ENCODE data around the gene ATP12A. TPM values are rescaled to one million over a fixed set of nuclear protein-coding genes. Genes with fewer than 3 reads are reported as not detected.

Gene ATP12A
- total and polyA plus RNA-seq, 2 of the 8 experiments (the other 6 are each of a cell fraction or from before 2014, with no cell fraction given): 0.80 to 1.3 TPM

DNA sequence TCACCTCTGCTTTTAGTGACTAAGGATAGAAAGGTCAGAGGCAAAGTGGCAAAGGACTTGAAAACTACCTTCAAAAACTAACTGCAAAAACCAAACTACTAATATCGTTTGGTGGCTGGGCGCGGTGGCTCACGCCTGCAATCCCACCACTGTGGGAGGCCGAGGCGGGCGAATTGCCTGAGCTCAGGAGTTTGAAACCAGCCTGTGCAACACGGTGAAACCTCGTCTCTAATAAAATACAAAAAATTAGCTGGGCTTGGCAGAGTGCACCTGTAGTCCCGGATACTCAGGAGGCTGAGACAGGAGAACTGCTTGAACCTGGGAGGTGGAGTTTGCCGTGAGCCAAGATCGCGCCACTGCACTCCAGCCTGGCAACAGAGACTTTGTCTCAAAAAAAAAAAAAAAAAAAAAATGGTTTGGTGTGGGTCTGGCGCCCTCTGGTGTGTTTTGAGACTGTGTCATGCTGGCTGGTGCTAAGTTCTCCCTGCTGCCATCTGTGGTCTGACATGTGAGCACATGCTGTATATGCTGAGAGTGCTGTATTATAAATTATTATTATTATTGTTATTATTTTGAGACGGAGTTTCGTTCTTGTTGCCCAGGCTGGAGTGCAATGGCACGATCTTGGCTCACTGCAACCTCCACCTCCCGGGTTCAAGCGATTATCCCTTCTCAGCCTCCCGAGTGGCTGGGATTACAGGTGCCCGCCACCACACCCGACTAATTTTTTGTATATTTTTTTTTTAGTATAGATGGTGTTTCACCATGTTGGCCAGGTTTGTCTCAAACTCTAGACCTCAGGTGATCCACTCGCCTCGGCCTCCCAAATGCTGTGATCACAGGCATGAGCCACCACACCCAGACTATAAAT is 47.8 kb downstream of the ATP12A start:
- H2BK15ac ChIP-seq (ENCODE audit: low read length): no peak overlapping the region
- H3K9me3 ChIP-seq (ENCODE audit: insufficient read depth in 2 of 2, low read depth in 1 of 2, low read length in 1 of 2): no peaks in the 10 kb centered on the region
- H3K36me3 ChIP-seq (ENCODE audit: control insufficient read depth in 2 of 4, insufficient read depth in 4 of 4, low read length in 3 of 4): no peaks in the 10 kb centered on the region
- TF ChIP-seq, protein P1, sequence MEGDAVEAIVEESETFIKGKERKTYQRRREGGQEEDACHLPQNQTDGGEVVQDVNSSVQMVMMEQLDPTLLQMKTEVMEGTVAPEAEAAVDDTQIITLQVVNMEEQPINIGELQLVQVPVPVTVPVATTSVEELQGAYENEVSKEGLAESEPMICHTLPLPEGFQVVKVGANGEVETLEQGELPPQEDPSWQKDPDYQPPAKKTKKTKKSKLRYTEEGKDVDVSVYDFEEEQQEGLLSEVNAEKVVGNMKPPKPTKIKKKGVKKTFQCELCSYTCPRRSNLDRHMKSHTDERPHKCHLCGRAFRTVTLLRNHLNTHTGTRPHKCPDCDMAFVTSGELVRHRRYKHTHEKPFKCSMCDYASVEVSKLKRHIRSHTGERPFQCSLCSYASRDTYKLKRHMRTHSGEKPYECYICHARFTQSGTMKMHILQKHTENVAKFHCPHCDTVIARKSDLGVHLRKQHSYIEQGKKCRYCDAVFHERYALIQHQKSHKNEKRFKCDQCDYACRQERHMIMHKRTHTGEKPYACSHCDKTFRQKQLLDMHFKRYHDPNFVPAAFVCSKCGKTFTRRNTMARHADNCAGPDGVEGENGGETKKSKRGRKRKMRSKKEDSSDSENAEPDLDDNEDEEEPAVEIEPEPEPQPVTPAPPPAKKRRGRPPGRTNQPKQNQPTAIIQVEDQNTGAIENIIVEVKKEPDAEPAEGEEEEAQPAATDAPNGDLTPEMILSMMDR (IDR thresholded peaks at IDR 0.05; ENCODE audit: control extremely low read depth in 1 of 3, insufficient read depth in 1 of 3, low read depth in 1 of 3, low read length in 3 of 3): peak; percentile 78 to 99 (median 78)
- TF ChIP-seq, protein P2, sequence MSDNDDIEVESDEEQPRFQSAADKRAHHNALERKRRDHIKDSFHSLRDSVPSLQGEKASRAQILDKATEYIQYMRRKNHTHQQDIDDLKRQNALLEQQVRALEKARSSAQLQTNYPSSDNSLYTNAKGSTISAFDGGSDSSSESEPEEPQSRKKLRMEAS (IDR thresholded peaks at IDR 0.05): peak; percentile 74
- TF ChIP-seq CREB1 (IDR thresholded peaks at IDR 0.05): no peak
- peak; percentile 90 to 91 for TF ChIP-seq RAD21 (IDR thresholded peaks at IDR 0.05 in 1 of 2, conservative IDR thresholded peaks at IDR 0.05 in 1 of 2; ENCODE audit: low read depth in 2 of 2, low read length in 2 of 2)
- TF ChIP-seq TAF7 (optimal IDR thresholded peaks at IDR 0.05; ENCODE audit: borderline replicate concordance, low read depth, low read length): no peak
- TF ChIP-seq FOSL1 (IDR thresholded peaks at IDR 0.05; ENCODE audit: insufficient read depth, low read depth, low read length): no peak
- TF ChIP-seq POU5F1 (IDR thresholded peaks at IDR 0.05; ENCODE audit: low read depth, low read length): no peak
- TF ChIP-seq, protein P3, sequence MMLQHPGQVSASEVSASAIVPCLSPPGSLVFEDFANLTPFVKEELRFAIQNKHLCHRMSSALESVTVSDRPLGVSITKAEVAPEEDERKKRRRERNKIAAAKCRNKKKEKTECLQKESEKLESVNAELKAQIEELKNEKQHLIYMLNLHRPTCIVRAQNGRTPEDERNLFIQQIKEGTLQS (IDR thresholded peaks at IDR 0.05; ENCODE audit: insufficient read depth, low read depth, low read length): peak; percentile 32; the same call in 1 of the 2 replicates
- no peaks in the 10 kb centered on the region for H3K27me3 ChIP-seq (replicated peaks in 1 of 4; ENCODE audit: control insufficient read depth in 3 of 4, extremely low read depth in 1 of 4, insufficient read depth in 3 of 4, low read length in 3 of 4)
- H3K4me2 ChIP-seq (ENCODE audit: insufficient read depth in 1 of 2, low read depth in 2 of 2, low read length in 2 of 2): no peak overlapping the region
- H3K9ac ChIP-seq (replicated peaks in 1 of 4; ENCODE audit: extremely low read depth in 1 of 4, low read depth in 3 of 4, low read length in 3 of 4): no peak overlapping the region
- no peak overlapping the region for H2BK12ac ChIP-seq (ENCODE audit: low read depth, low read length)
- no peaks in the 10 kb centered on the region for H4K20me1 ChIP-seq (replicated peaks in 1 of 2; ENCODE audit: control insufficient read depth in 1 of 2, insufficient read depth in 2 of 2, low read length in 2 of 2)
- H3K23me2 ChIP-seq (ENCODE audit: low read depth, low read length): no peaks in the 10 kb centered on the region
- no peak overlapping the region for H2AK5ac ChIP-seq (ENCODE audit: low read depth, low read length)
- no peaks in the 10 kb centered on the region for H3K79me2 ChIP-seq (ENCODE audit: control insufficient read depth in 1 of 2, insufficient read depth in 2 of 2, low read length in 2 of 2)
- no peak overlapping the region for H2BK120ac ChIP-seq (replicated peaks; ENCODE audit: low read depth, low read length)
- H2BK5ac ChIP-seq (ENCODE audit: low read depth, low read length): no peak overlapping the region
- H4K5ac ChIP-seq (ENCODE audit: insufficient read length, low read depth, low read length): no peak overlapping the region
- no peak overlapping the region for H2BK20ac ChIP-seq (ENCODE audit: low read length)
- no peak overlapping the region for H3K27ac ChIP-seq (ENCODE audit: low read depth, low read length)
- H2AFZ ChIP-seq (ENCODE audit: low read length): no peak overlapping the region
- peak in 1 of 2 experiments; percentile 63 for DNase-seq (ENCODE audit: low read depth in 1 of 2, low spot score in 2 of 2)
- H4K8ac ChIP-seq (ENCODE audit: extremely low read depth, insufficient read depth, low read length): no peak overlapping the region
- ChIA-PET CTCF (ENCODE audit: partially characterized antibody) (interaction anchor here (0.7 to 7.7 kb wide), 26 partner anchors 9 to 386 kb away, joined by 3 to 95 read pairs (median 5); no protein-coding TSS in a partner anchor), POLR2A (ENCODE audit: partially characterized antibody) (no interaction called here)
- no peak for FAIRE-seq
- H3K18ac ChIP-seq (ENCODE audit: extremely low read depth, low read length): no peak overlapping the region
- no peak overlapping the region for H3K23ac ChIP-seq (ENCODE audit: insufficient read length)
- H3K4me1 ChIP-seq (replicated peaks in 1 of 4; ENCODE audit: control insufficient read depth in 3 of 4, insufficient read depth in 4 of 4, low read length in 3 of 4): no peaks in the 10 kb centered on the region
- H3K4me3 ChIP-seq (ENCODE audit: extremely low read depth in 1 of 4, insufficient read depth in 2 of 4, low read depth in 3 of 4, low read length in 4 of 4): no peak overlapping the region
- H3K56ac ChIP-seq (replicated peaks; ENCODE audit: insufficient read length, low read depth, low read length): no peak overlapping the region
- 59% methylated on average over 24 of the region's 24 CpGs; no CpG with 5 or more reads in 1 of the 2 experiments for WGBS, 2 experiments (ENCODE audit: extremely low coverage in 1 of 2, insufficient coverage in 1 of 2, insufficient read length in 1 of 2, insufficient replicate concordance in 2 of 2, low coverage in 1 of 2, low lambda C conversion rate in 2 of 2, missing lambda C conversion rate in 1 of 2)
- no peaks in the 10 kb centered on the region for H3K79me1 ChIP-seq (ENCODE audit: low read depth, low read length)
- H3K4ac ChIP-seq (replicated peaks; ENCODE audit: insufficient read length, low read depth, low read length): no peak overlapping the region
- H3K14ac ChIP-seq (ENCODE audit: insufficient read length): no peak overlapping the region
- H4K91ac ChIP-seq (replicated peaks; ENCODE audit: insufficient read length, low read length): no peak overlapping the region

Data from H1 (cell line).